Stimulated activated CD8-positive, alpha-beta memory T cell treated with anti-CD3 and anti-CD28 coated beads, Interleukin-15, amount 100 ng/mL, for 48 hours (primary cell): Measurements from ENCODE around the gene TBL3.
"Not testable (repeated sequence)": the region's sequence is repeated elsewhere in the genome, so short reads cannot be mapped to it uniquely, and the experiment has no call there.

Experiments used
- DNase-seq, 2 donors: peaks; one replicate each; pipeline ENCODE4 v3.0.0-alpha.2; 2020; ENCODE audit warnings: low read depth in 2 of 2

The TBL3 gene

GRCh38 chr16:1971796-1972489 lies at the start of gene TBL3:
Gene TBL3, plus strand, starts transcription at chr16:1972053. Its CDS starts 112 bp downstream, at chr16:1972165.
- DNase-seq = peak; percentile 95 to 96

GRCh38 chr16:1922357-1922756 lies 49.5 kb upstream of the TBL3 start:
- no peak for DNase-seq

- no peak for DNase-seq
These were observed 48.4 kb upstream of the TBL3 start for GRCh38 chr16:1923299-1924034.

GRCh38 chr16:1924095-1924494 lies 47.8 kb upstream of the TBL3 start:
- no peak for DNase-seq

GRCh38 chr16:1926271-1926670 lies 45.6 kb upstream of the TBL3 start:
- no peak for DNase-seq

GRCh38 chr16:1929105-1929504 lies 42.7 kb upstream of the TBL3 start:
- no peak for DNase-seq

- DNase-seq = peak; percentile 85 to 88
These were observed 42.1 kb upstream of the TBL3 start for GRCh38 chr16:1929578-1930337.

- no peak for DNase-seq
These were observed 41.5 kb upstream of the TBL3 start for GRCh38 chr16:1930338-1930720.

- DNase-seq = no peak
These were observed 39.5 kb upstream of the TBL3 start for GRCh38 chr16:1932050-1933028.

GRCh38 chr16:1933097-1933661 lies 38.7 kb upstream of the TBL3 start:
- DNase-seq = no peak

- DNase-seq = no peak
These were observed 34.8 kb upstream of the TBL3 start for GRCh38 chr16:1936945-1937479.

- DNase-seq = no peak
These were observed 33.5 kb upstream of the TBL3 start for GRCh38 chr16:1938316-1938715.

GRCh38 chr16:1938910-1939309 lies 32.9 kb upstream of the TBL3 start:
- DNase-seq = no peak

GRCh38 chr16:1939833-1940232 lies 32.0 kb upstream of the TBL3 start:
- DNase-seq = not testable (repeated sequence)

GRCh38 chr16:1940273-1941161 lies 31.3 kb upstream of the TBL3 start:
- no peak for DNase-seq

GRCh38 chr16:1941162-1942046 lies 30.4 kb upstream of the TBL3 start:
- no peak for DNase-seq

- DNase-seq = no peak
These were observed 29.6 kb upstream of the TBL3 start for GRCh38 chr16:1942047-1942809.
